Measurements from ENCODE around the gene PLCG2. TPM values are rescaled to one million over a fixed set of nuclear protein-coding genes. Genes with fewer than 3 reads are reported as not detected.
"Not testable (repeated sequence)": the region's sequence is repeated elsewhere in the genome, so short reads cannot be mapped to it uniquely, and the experiment has no call there.

Gene PLCG2
- total RNA-seq, 1 donor from 2014 or later: 5.7 TPM

- H3K4me3 Mint-ChIP-seq: no peak overlapping the region
- TF ChIP-seq CTCF (IDR thresholded peaks at IDR 0.05; ENCODE audit: unreplicated experiment): no peak
- peaks cover 21% of the 10 kb centered on the region for H3K27me3 Mint-ChIP-seq (ENCODE audit: low read depth)
- no peaks in the 10 kb centered on the region for H3K9me3 Mint-ChIP-seq
- peaks cover 3% of the 10 kb centered on the region for H3K4me1 Mint-ChIP-seq
- no peak overlapping the region for H3K27ac Mint-ChIP-seq
- DNase-seq (ENCODE audit: low spot score in 2 of 2, unreplicated experiment in 2 of 2): no peak
- no peaks in the 10 kb centered on the region for H3K36me3 Mint-ChIP-seq
These were observed 97.3 kb downstream of the PLCG2 start for GRCh38 chr16:81876273-81876900.

GRCh38 chr16:81877490-81877889, 98.4 kb downstream of the PLCG2 start:
- H3K4me1 Mint-ChIP-seq; H3K27ac Mint-ChIP-seq; H3K36me3 Mint-ChIP-seq; H3K9me3 Mint-ChIP-seq; H3K4me3 Mint-ChIP-seq; DNase-seq (ENCODE audit: low spot score in 2 of 2, unreplicated experiment in 2 of 2): not testable (repeated sequence)
- peaks cover 18% of the 10 kb centered on the region for H3K27me3 Mint-ChIP-seq (ENCODE audit: low read depth)

- peaks cover 2% of the 10 kb centered on the region for H3K4me1 Mint-ChIP-seq
- H3K9me3 Mint-ChIP-seq: no peaks in the 10 kb centered on the region
- H3K27ac Mint-ChIP-seq: no peak overlapping the region
- no peak overlapping the region for H3K4me3 Mint-ChIP-seq
- H3K36me3 Mint-ChIP-seq: no peaks in the 10 kb centered on the region
- DNase-seq (ENCODE audit: low spot score in 2 of 2, unreplicated experiment in 2 of 2): no peak
- no peak for TF ChIP-seq CTCF (IDR thresholded peaks at IDR 0.05; ENCODE audit: unreplicated experiment)
- peaks cover 18% of the 10 kb centered on the region for H3K27me3 Mint-ChIP-seq (ENCODE audit: low read depth)
These were observed 99.4 kb downstream of the PLCG2 start for GRCh38 chr16:81878529-81878928.

- Mint-ChIP-seq H3K4me1 (peaks cover 2% of the 10 kb centered on the region), H3K27ac (no peak overlapping the region), H3K36me3 (no peaks in the 10 kb centered on the region), H3K27me3 (ENCODE audit: low read depth) (peaks cover 18% of the 10 kb centered on the region), H3K4me3 (no peak overlapping the region), H3K9me3 (no peaks in the 10 kb centered on the region)
- DNase-seq (ENCODE audit: low spot score in 2 of 2, unreplicated experiment in 2 of 2): no peak
- no peak for TF ChIP-seq CTCF (IDR thresholded peaks at IDR 0.05; ENCODE audit: unreplicated experiment)
These were observed 100.5 kb downstream of the PLCG2 start for GRCh38 chr16:81879625-81880024.

- H3K4me1 Mint-ChIP-seq: no peaks in the 10 kb centered on the region
- no peak for TF ChIP-seq CTCF (IDR thresholded peaks at IDR 0.05; ENCODE audit: unreplicated experiment)
- H3K36me3 Mint-ChIP-seq: no peaks in the 10 kb centered on the region
- peaks cover 21% of the 10 kb centered on the region for H3K27me3 Mint-ChIP-seq (ENCODE audit: low read depth)
- no peak for DNase-seq (ENCODE audit: low spot score in 2 of 2, unreplicated experiment in 2 of 2)
- no peak overlapping the region for H3K4me3 Mint-ChIP-seq
- H3K9me3 Mint-ChIP-seq: peaks cover 5% of the 10 kb centered on the region
- H3K27ac Mint-ChIP-seq: no peak overlapping the region
These were observed 101.7 kb downstream of the PLCG2 start for GRCh38 chr16:81880816-81881215.

- Mint-ChIP-seq H3K4me3 (no peak overlapping the region), H3K36me3 (no peaks in the 10 kb centered on the region), H3K27ac (no peak overlapping the region), H3K9me3 (peaks cover 6% of the 10 kb centered on the region), H3K27me3 (ENCODE audit: low read depth) (peaks cover 21% of the 10 kb centered on the region), H3K4me1 (no peaks in the 10 kb centered on the region)
- DNase-seq (ENCODE audit: low spot score in 2 of 2, unreplicated experiment in 2 of 2): no peak
- no peak for TF ChIP-seq CTCF (IDR thresholded peaks at IDR 0.05; ENCODE audit: unreplicated experiment)
These were observed 102.1 kb downstream of the PLCG2 start for GRCh38 chr16:81881228-81881627.

Data from mesothelial cell of epicardium (in vitro differentiated cells).